Posterior vena cava (tissue), 2 donors: ENCODE results near the gene MED13. TPM values are rescaled to one million over a fixed set of nuclear protein-coding genes. Genes with fewer than 3 reads are reported as not detected.
"Not testable (repeated sequence)": the region's sequence is repeated elsewhere in the genome, so short reads cannot be mapped to it uniquely, and the experiment has no call there.

Experiments used
- DNase-seq: peaks from one replicate; pipeline ENCODE4 v3.0.0-alpha.2; 2020; ENCODE audit warnings: low spot score
- intact Hi-C, 2 donors: fragments of 100-400 bp; cut with DNase I; formaldehyde crosslinking; loops; one replicate each; pipeline versions ENCODE4 v1.14.1 to v1.14.2; 2022 to 2023
- total RNA-seq, 2 donors: library from RNA; stranded (reverse); fragmentation: NEBNext Ultra II Directional; extraction: Animal tissue kit (Norgen Biotek cat#: 25700); gene quantifications; one replicate each; pipeline ENCODE4 v1.2.1, GENCODE V29; 2021
- donor health status: DM: yes; HTN: yes; CAD: no.
- donor health status: DM: yes; HTN: yes; CAD: no.

MED13 gene
- total RNA-seq, 2 donors from 2014 or later = 53.9 to 54.1 TPM

DNA sequence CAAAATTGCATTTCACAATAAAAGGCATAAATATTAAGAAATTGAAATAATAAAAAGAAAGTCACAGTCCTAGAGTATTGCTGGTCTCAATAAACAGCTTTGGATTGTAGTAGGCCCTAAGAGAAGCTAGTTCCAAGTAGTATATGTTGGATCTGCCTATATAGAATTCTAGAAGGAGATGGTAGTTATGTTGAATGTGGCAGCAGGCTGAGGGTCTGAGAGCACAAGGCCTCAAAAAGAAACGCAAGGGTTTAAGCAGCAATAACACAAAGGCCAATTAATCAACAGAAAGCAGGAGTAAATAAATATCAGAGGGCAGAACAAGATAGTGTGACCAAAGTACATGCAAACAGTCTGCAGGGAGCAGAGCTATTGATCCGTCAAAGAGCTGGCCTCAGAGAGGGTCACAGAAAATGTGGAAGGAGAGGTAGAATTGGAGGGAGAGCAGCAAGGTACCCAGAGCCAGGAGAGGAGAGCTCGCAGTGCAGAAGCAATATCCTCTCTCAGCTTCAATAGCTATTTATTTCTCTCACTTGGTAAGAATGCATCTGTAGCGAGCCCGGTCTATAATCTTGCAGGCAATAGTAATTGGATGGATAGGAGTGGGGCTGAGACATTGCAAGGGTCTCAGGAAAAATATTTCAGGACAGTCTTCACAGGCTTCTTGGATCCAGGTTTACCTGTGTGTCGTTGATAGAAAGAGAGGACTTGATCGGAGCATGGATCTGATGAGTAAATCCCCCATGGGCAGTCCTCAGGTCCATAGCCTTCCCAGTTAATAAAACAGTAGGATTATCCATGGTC lies 25.1 kb upstream of the MED13 start:
- no peak for DNase-seq
- intact Hi-C loops = no loop called here

GRCh38 chr17:62089334-62089733 lies 24.3 kb upstream of the MED13 start:
- DNase-seq = no peak
- intact Hi-C loops = no loop called here

GRCh38 chr17:62086737-62087136 lies 21.7 kb upstream of the MED13 start:
- intact Hi-C loops = no loop called here

DNA sequence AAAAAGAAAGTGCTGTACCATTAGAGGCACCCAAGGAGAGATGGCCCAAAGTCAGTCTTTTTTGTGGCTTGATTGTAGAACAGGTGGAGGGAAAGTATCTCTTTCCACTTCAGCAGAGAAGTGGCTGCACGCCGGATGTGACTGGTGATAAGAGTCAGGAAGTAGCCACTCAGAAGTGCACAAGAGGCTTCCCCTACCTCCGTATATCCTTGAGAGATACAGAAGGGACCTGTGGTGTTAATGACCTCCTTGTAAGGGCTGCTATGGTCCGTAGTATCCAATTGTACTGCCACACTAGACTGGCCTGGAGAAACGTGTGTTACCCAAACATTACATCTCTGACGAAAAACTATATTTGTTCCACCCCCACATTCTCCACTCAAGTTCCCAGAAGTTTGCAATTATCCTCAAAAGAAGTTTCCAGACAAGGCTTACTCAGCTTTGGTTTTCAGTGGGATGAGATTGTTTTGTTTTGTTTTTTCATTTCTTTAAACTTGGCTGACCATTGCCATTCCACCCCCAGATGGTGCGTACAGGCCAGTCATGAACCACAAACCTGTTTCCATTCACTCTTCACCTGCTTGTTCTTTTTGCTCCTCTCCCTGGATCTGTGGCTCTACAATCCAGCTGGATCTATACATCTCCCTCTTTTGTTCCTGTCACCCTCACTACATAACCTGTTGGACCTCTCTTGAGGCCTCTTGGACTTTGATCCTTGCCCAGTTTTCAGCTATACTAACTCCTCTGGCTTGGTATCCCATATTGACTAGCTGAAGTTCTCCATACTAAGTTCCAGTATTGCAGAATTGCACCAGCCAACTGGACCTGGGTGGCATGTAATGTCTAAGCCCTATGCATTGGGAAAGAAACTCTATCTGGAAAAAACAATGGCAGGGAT lies 20.7 kb upstream of the MED13 start:
- intact Hi-C loops = no loop called here

More at GRCh38 chr17:62086737-62087136, 21.7 kb upstream of the MED13 start:
- no peak for DNase-seq

DNA sequence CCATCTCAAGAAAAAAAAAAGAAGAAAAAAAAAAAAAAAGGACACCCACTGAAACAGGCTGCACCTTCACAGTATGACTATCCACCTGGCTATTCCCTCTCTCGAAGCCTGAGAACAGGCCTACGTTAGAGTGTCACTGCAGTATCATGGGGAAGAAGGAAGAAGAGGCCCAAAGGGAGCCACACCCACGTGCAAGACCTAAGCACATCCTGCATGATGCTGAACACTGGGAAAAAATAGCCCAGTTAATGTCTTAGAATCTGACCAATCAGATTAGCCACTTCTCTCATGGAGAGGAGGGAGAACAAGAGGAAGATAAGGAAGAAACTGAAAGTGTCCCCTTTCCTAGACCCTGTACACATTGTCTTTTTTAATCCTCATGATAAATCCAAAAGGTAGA lies 19.5 kb upstream of the MED13 start:
- intact Hi-C loops = no loop called here

More for the DNA sequence above, 20.7 kb upstream of the MED13 start:
- DNase-seq = no peak

DNA sequence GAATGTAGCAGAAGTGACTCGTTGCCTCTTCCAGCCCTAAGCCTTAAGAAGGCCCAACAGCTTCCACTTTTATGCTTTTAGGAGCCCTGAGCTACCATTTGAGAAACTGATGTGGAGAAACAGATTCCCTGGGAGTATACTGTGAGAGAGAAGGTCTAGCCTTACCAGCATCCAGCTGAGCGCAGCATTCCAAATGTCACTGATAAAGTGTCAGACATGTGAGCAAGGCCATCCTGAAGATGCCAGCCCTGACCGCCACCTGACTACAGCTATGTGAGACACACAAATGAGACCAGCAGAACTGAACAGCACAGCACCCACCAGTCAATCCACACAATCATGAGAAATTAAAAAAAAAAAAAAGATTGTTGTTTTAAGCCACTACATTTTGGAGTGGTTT lies 18.6 kb upstream of the MED13 start:
- DNase-seq = no peak
- intact Hi-C loops = no loop called here

More for the DNA sequence above, 19.5 kb upstream of the MED13 start:
- DNase-seq = no peak

DNA sequence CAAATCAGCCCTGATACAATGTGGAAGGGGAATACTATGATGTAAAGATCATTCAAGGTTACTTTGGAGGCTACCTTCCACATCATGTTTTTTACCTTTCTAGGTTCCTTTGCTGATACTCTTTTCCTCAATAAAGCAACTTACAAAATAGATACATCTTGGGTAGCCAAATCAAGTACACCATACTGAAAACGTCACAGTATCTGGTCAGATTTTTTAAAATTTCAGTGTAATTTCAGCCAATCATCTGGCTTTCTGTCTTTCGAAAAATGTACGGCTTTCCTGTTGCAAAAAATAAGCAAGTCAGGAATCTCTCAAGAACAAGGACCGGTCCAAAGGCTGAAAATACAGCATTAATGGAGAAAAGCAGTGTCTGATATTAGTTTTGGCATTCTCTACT lies 15.6 kb upstream of the MED13 start:
- intact Hi-C loops = no loop called here
- DNase-seq = no peak

DNA sequence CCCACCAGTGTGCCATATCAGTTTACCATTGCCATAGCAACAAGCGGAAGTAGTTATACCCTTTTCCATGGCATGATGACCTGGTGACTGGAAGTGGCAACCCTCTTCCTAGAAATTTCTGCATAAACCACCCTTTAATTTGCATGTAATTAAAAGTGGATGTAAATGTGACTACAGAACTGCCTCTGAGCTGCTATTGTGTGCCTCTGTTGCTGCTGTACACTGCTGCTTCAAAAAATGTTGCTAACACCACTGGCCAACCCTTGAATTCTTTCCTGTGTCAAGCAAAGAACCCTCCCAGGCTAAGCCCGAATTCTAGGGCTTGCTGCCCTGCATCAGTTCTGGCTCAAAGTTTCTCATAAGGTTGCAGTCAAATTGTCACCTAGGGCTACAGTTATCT lies 12.9 kb upstream of the MED13 start:
- intact Hi-C loops = no loop called here
- no peak for DNase-seq

DNA sequence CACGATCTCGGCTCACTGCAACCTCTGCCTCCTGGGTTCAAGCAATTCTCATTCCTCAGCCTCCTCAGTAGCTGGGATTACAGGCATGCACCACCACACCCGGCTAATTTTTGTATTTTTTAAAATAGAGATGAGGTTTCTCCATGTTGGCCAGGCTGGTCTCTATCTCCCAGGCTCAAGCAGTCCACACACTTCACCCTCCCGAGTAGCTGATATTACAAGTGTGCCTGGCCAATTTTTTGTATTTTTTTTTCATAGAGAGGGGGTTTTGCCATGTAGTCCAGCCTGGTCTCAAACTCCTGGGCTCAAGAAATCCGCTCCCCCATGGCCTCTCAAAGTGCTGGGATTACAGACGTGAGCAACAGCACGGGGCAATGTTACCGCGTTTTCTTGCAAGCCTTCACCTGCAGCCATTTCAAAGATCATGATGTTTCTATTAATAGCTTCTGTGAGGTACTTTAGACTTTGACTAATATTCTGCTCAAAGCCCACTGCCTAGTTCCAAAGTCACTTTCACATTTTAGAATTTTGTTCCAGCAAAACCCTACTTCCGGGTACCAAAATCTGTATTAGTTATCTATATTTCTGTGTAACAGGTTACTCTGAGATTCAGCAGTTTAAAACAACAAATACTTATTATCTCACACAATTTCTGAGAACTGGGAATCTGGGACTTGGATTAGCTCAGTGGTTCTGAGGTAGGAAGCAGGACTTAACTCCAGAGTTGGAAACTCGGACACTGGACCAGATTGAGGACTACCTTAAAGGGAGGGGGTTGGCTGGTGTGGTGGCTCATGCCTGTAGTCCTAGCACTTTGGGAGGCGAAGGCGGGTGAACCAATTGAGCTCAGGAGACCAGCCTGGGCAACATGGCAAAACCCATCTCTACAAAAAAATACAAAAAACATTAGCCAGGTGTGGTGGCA lies 12.0 kb upstream of the MED13 start:
- DNase-seq = no peak
- intact Hi-C loops = no loop called here

GRCh38 chr17:62075308-62075815 lies 10.3 kb upstream of the MED13 start:
- intact Hi-C loops = no loop called here
- DNase-seq = no peak

- no peak for DNase-seq
- intact Hi-C loops = no loop called here
These were observed 8.9 kb upstream of the MED13 start for GRCh38 chr17:62073993-62074392.

DNA sequence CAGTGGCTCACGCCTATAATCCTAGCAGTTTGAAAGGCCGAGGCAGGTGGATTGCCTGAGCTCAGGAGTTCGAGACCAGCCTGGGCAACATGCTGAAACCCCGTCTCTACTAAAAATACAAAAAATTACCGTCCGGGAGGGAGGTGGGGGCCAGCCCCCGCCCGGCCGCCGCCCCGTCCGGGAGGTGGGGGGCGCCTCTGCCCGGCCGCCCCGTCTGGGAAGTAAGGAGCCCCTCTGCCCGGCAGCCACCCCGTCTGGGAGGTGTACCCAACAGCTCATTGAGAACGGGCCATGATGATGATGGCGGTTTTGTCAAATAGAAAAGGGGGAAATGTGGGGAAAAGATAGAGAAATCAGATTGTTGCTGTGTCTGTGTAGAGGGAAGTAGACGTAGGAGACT lies 7.8 kb upstream of the MED13 start:
- intact Hi-C loops, DNase-seq: not testable (repeated sequence)

- DNase-seq = no peak
- intact Hi-C loops = no loop called here
These were observed 5.8 kb upstream of the MED13 start for GRCh38 chr17:62070900-62071299.

DNA sequence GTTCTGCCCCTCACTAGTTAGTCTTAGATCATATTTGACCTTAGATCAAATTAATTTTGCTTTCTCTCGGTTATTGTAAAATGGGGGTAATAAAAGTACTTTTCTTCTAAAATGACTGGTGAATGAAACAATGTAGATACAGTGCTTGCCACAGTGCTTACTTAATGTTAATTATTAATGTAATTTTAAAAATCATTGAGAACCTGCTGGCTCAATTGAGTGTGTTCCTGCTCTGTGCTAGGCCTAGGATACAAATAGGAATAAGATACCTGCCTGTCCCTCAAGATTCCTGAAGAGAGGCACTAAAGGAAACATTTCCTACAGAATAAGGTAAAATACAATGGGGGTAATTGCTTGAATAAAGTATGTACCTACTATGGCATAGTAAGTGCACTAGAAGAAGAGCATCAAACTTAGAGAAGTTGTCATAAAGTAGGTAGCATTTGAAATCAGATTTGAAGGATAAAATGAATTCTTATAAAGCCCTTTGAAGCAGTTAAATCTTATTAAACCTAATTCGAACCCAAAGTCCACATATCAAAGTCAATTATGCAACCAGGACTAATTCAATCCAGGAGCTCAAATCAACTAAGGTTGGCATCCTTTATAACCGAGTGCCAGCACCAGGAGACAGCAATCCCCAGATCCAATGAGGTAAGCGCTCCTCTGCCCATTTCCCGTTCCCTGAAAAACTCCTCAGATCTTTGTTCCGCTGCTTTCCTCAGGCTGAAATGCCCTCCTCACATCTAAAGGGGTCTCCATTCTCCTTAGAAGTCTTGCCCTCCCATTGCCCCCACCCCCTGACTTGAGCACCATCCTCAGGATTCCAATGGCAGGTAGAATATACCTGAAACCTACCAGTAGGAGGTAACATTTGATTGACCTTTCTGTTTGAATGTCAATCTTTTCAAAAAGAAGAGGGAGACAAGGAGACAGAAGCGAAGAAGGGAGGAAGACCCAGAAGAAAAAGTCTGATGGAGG lies 2.4 kb upstream of the MED13 start:
- no peak for DNase-seq
- intact Hi-C loops = loop anchor here in 1 of 2 donors (10.0 kb wide), 1 partner anchor 143 kb away; the partner anchor contains the start of gene INTS2

DNA sequence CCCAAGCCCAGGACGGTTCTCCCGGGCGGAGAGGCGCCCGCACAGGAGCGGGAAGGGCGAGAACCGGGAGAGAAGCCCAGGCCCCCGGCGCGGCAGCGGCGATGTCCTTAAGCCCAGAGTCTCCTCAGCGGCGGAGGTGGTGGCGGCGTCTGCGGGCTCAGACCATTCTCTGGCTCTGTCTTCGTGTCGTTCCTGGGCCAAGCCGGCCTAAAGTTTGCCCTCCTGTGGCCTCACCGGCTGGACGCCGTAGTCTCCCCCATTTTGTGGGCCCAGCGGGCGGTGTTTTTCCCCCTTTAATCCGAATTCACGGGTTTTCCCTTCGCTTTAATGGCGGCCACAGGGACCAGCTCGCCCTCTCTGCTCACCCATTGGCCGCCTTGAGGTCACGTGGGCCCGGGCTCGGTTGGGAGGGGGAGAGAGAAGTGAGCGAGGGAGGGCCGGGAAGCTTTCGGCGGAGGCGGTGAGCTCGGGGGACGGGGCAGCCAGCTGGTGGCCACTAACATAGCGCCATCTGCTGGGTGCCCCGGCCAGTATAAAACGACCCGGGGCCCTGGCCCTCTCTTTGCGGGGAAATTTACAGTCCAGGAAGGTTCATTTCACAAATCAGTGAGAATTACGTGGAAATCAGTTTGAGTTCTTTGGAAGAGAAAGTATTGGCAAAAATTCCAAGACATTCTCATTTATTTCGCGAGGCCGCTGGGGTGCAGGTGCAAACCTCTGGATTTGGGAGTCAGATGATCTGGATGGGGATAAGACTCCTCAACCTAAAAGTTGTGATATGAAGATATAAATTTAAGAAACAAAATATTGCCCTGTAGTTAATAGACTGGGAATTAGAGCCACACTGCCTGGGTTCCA lies 762 bp upstream of the MED13 start:
- intact Hi-C loops = loop anchor here in 1 of 2 donors (10.0 kb wide), 1 partner anchor 141 kb away; the partner anchor contains the start of gene INTS2
- DNase-seq = peak; percentile 100

GRCh38 chr17:62064029-62064790 lies 868 bp downstream of the MED13 start:
- DNase-seq = no peak
- intact Hi-C loops = loop anchor here in 1 of 2 donors (10.0 kb wide), 1 partner anchor 139 kb away; the partner anchor contains the start of gene INTS2
